Stimulated activated memory B cell treated with anti-CD40 and anti-IgM and Interleukin-4, amounts not matched to agents 10 μg/mL and 1 μg/mL and 100 μg/mL, for 72 hours (primary cell): ENCODE results near the gene RNF166.

Experiments
- ATAC-seq: fragments of 150-1000 bp; cut with Tn5 transposase; 2 replicates; pipeline ENCODE4 v1.10.0; 2021
- H3K27ac Mint-ChIP-seq: one replicate; pipeline ENCODE4 v1.8.0; 2022; ENCODE audit warnings: mild to moderate bottlenecking, mixed read lengths
- H3K27me3 Mint-ChIP-seq: one replicate; pipeline ENCODE4 v1.8.0; 2022; ENCODE audit warnings: mixed read lengths
- H3K36me3 Mint-ChIP-seq: one replicate; pipeline ENCODE4 v1.8.0; 2022; ENCODE audit warnings: mixed read lengths
- H3K4me1 Mint-ChIP-seq: one replicate; pipeline ENCODE4 v1.8.0; 2022; ENCODE audit warnings: mixed read lengths
- H3K4me3 Mint-ChIP-seq: one replicate; pipeline ENCODE4 v1.8.0; 2022; ENCODE audit warnings: mild to moderate bottlenecking, moderate library complexity, mixed read lengths
- H3K9me3 Mint-ChIP-seq: one replicate; pipeline ENCODE4 v1.8.0; 2022; ENCODE audit warnings: mixed read lengths

RNF166 gene

GRCh38 chr16:88654363-88655052 lies 51.7 kb downstream of the RNF166 start:
- peak overlapping the region; percentile 12 for H3K27ac Mint-ChIP-seq
- no peaks in the 10 kb centered on the region for H3K27me3 Mint-ChIP-seq
- no peak overlapping the region for H3K4me3 Mint-ChIP-seq
- H3K4me1 Mint-ChIP-seq: peaks cover 29% of the 10 kb centered on the region
- peaks cover 34% of the 10 kb centered on the region for H3K36me3 Mint-ChIP-seq
- ATAC-seq: no peak
- H3K9me3 Mint-ChIP-seq: no peaks in the 10 kb centered on the region

GRCh38 chr16:88653596-88654362 lies 52.4 kb downstream of the RNF166 start:
- peaks cover 36% of the 10 kb centered on the region for H3K36me3 Mint-ChIP-seq
- H3K9me3 Mint-ChIP-seq: no peaks in the 10 kb centered on the region
- no peak for ATAC-seq
- H3K27me3 Mint-ChIP-seq: no peaks in the 10 kb centered on the region
- H3K4me1 Mint-ChIP-seq: peaks cover 33% of the 10 kb centered on the region
- peak overlapping the region; percentile 85 for H3K27ac Mint-ChIP-seq
- no peak overlapping the region for H3K4me3 Mint-ChIP-seq

GRCh38 chr16:88653101-88653500 lies 53.1 kb downstream of the RNF166 start:
- Mint-ChIP-seq H3K27me3 (no peaks in the 10 kb centered on the region), H3K4me3 (no peak overlapping the region), H3K36me3 (peaks cover 33% of the 10 kb centered on the region), H3K27ac (peak overlapping the region; percentile 85), H3K4me1 (peaks cover 36% of the 10 kb centered on the region), H3K9me3 (no peaks in the 10 kb centered on the region)
- no peak for ATAC-seq

- Mint-ChIP-seq H3K4me3 (no peak overlapping the region), H3K9me3 (no peaks in the 10 kb centered on the region), H3K27me3 (no peaks in the 10 kb centered on the region), H3K4me1 (peaks cover 40% of the 10 kb centered on the region), H3K36me3 (peaks cover 33% of the 10 kb centered on the region), H3K27ac (peak overlapping the region; percentile 85)
- ATAC-seq: no peak
Measured at GRCh38 chr16:88652762-88653063, 53.5 kb downstream of the RNF166 start.

GRCh38 chr16:88651989-88652761 lies 54.0 kb downstream of the RNF166 start:
- Mint-ChIP-seq H3K4me3 (peak overlapping the region; percentile 89), H3K27ac (peak overlapping the region; percentile 85), H3K27me3 (no peaks in the 10 kb centered on the region), H3K4me1 (peaks cover 46% of the 10 kb centered on the region), H3K9me3 (no peaks in the 10 kb centered on the region), H3K36me3 (peaks cover 33% of the 10 kb centered on the region)
- ATAC-seq: no peak

- H3K27ac Mint-ChIP-seq: peak overlapping the region; percentile 85
- peaks cover 52% of the 10 kb centered on the region for H3K4me1 Mint-ChIP-seq
Measured at GRCh38 chr16:88651276-88651988, 54.8 kb downstream of the RNF166 start.

GRCh38 chr16:88650749-88651275 lies 55.4 kb downstream of the RNF166 start, which contains the start of gene CYBA:
TSS of gene CYBA (minus strand) at chr16:88651053. CDS start at chr16:88651013, 40 bp downstream.
- peaks cover 24% of the 10 kb centered on the region for H3K36me3 Mint-ChIP-seq

More at GRCh38 chr16:88651276-88651988, 54.8 kb downstream of the RNF166 start:
- Mint-ChIP-seq H3K36me3 (peaks cover 29% of the 10 kb centered on the region), H3K4me3 (peak overlapping the region; percentile 89), H3K9me3 (no peaks in the 10 kb centered on the region), H3K27me3 (no peaks in the 10 kb centered on the region)
- ATAC-seq: peak; percentile 93

GRCh38 chr16:88649924-88650748 lies 56.1 kb downstream of the RNF166 start:
- peak; percentile 32 for ATAC-seq
- no peaks in the 10 kb centered on the region for H3K27me3 Mint-ChIP-seq
- H3K9me3 Mint-ChIP-seq: no peaks in the 10 kb centered on the region
- peaks cover 62% of the 10 kb centered on the region for H3K4me1 Mint-ChIP-seq
- peak overlapping the region; percentile 89 for H3K4me3 Mint-ChIP-seq
- H3K36me3 Mint-ChIP-seq: peaks cover 28% of the 10 kb centered on the region
- H3K27ac Mint-ChIP-seq: peak overlapping the region; percentile 85

More at GRCh38 chr16:88650749-88651275, 55.4 kb downstream of the RNF166 start, which contains the start of gene CYBA:
- Mint-ChIP-seq H3K27ac (peak within 1 kb of the TSS; percentile 85), H3K4me1 (peaks cover 57% of the 10 kb centered on the region), H3K4me3 (peak within 1 kb of the TSS; percentile 89), H3K27me3 (no peaks in the 10 kb centered on the region), H3K9me3 (no peaks in the 10 kb centered on the region)
- peak; percentile 92 for ATAC-seq

GRCh38 chr16:88649195-88649923 lies 56.8 kb downstream of the RNF166 start:
- Mint-ChIP-seq H3K27ac (peak overlapping the region; percentile 85), H3K9me3 (no peaks in the 10 kb centered on the region), H3K4me1 (peaks cover 65% of the 10 kb centered on the region), H3K27me3 (no peaks in the 10 kb centered on the region), H3K36me3 (peaks cover 29% of the 10 kb centered on the region), H3K4me3 (peak overlapping the region; percentile 89)
- no peak for ATAC-seq

GRCh38 chr16:88647178-88648070 lies 58.8 kb downstream of the RNF166 start:
- Mint-ChIP-seq H3K4me1 (peaks cover 71% of the 10 kb centered on the region), H3K9me3 (no peaks in the 10 kb centered on the region), H3K36me3 (peaks cover 33% of the 10 kb centered on the region), H3K27me3 (no peaks in the 10 kb centered on the region), H3K4me3 (peak overlapping the region; percentile 61), H3K27ac (peak overlapping the region; percentile 85)
- no peak for ATAC-seq
